K562 (cell line): ENCODE results near the gene SNCG. TPM values are rescaled to one million over a fixed set of nuclear protein-coding genes. Genes with fewer than 3 reads are reported as not detected.

ENCODE experiments used
- BHLHE40 ChIP-seq: IDR thresholded peaks from 2 replicates; pipeline ENCODE4 v1.6.1; 2011; ENCODE audit warnings: low read length, improper control_type of control experiment
- CBFA2T2 ChIP-seq: fragments of 450-650 bp; conservative IDR thresholded peaks from 2 replicates; pipeline ENCODE4 v1.6.1; 2017; ENCODE audit warnings: mild to moderate bottlenecking
- EP400 ChIP-seq: fragments of 450-650 bp; IDR thresholded peaks from 2 replicates; pipeline ENCODE4 v1.6.1; 2017; ENCODE audit warnings: antibody characterized with exemption, mild to moderate bottlenecking, moderate library complexity
- HNRNPK ChIP-seq: fragments of 200-400 bp; formaldehyde crosslinking; IDR thresholded peaks from one replicate; pipeline ENCODE4 v1.6.1; 2018; ENCODE audit warnings: mild to moderate bottlenecking, low read depth, low read length; ENCODE audit not compliant: poor library complexity, severe bottlenecking
- KAT8 ChIP-seq: fragments of 450-650 bp; IDR thresholded peaks from 2 replicates; pipeline ENCODE4 v1.6.1; 2016; ENCODE audit warnings: low read depth, mild to moderate bottlenecking
- KLF16 ChIP-seq: IDR thresholded peaks from 2 replicates; pipeline ENCODE4 v1.6.1; 2016; ENCODE audit warnings: antibody characterized with exemption
- KLF6 ChIP-seq: fragments of 250-450 bp; sonication (Bioruptor Pico); IDR thresholded peaks from 2 replicates; pipeline ENCODE4 v1.4.0; 2020; ENCODE audit warnings: mild to moderate bottlenecking, moderate library complexity, borderline replicate concordance
- NCOA6 ChIP-seq: fragments of 450-650 bp; IDR thresholded peaks from 2 replicates; pipeline ENCODE4 v1.6.1; 2017; ENCODE audit warnings: mild to moderate bottlenecking
- POLR3G ChIP-seq: IDR thresholded peaks from 2 replicates; pipeline ENCODE4 v1.6.1; 2011; ENCODE audit not compliant: insufficient read length, insufficient replicate concordance; ENCODE audit errors: extremely low read depth
- POU5F1 ChIP-seq: fragments of 150-350 bp; IDR thresholded peaks from 2 replicates; pipeline ENCODE4 v1.6.1; 2014; ENCODE audit warnings: borderline replicate concordance, low read length, low read depth, mild to moderate bottlenecking; ENCODE audit not compliant: partially characterized antibody
- PRPF4 ChIP-seq: fragments of 200-400 bp; formaldehyde crosslinking; IDR thresholded peaks from one replicate; pipeline ENCODE4 v1.6.1; 2017; ENCODE audit warnings: low read length, low read depth, mild to moderate bottlenecking; ENCODE audit not compliant: insufficient read depth, poor library complexity, severe bottlenecking
- ZFP1 ChIP-seq: fragments of 450-650 bp; formaldehyde crosslinking; IDR thresholded peaks from 2 replicates; pipeline ENCODE4 v1.4.0; 2020; ENCODE audit warnings: mild to moderate bottlenecking, mixed read lengths
- ZNF175 ChIP-seq: fragments of 200-800 bp; sonication (Bioruptor generic); IDR thresholded peaks from 2 replicates; pipeline ENCODE4 v1.6.1; 2016; ENCODE audit warnings: low read depth, mild to moderate bottlenecking, missing genetic modification characterization, missing compliant biosample characterization
- ZNF24 ChIP-seq: fragments of 450-650 bp; IDR thresholded peaks from 2 replicates; pipeline ENCODE4 v1.6.1; 2016
- ZNF76 ChIP-seq: fragments of 250-450 bp; sonication (Bioruptor Pico); IDR thresholded peaks from 2 replicates; pipeline ENCODE4 v1.4.0; 2020; ENCODE audit warnings: mild to moderate bottlenecking, moderate library complexity, borderline replicate concordance
- polyA plus RNA-seq, 8 experiments: library from polyadenylated mRNA; depleted of rRNA in 4 of 8; stranded (reverse) in 5 of 8; unstranded in 3 of 8; fragments of >200 nt; fragmentation: Nextera tagmentation in 2 of 8; fragmentation: Illumina TruSeq in 1 of 8; extraction: Ambion mirVana in 2 of 8; extraction: Trizol in 1 of 8; gene quantifications; 2 replicates each; pipeline versions ENCODE4 v1.2.1 to v1.2.3, GENCODE V29; 2011 to 2014; ENCODE audit warnings: inconsistent platforms in 1 of 8, missing spikeins in 1 of 8
- total RNA-seq, 7 experiments: library from RNA; depleted of rRNA in 6 of 7; stranded (reverse); fragments of >200 nt in 6 of 7; fragmentation: Illumina TruSeq in 2 of 7; extraction: Trizol in 2 of 7; gene quantifications; 2 replicates each; pipeline versions ENCODE4 v1.2.1 to v1.2.3, GENCODE V29; 2011 to 2021; ENCODE audit warnings: low replicate concordance in 1 of 7
- TF ChIP-seq, protein P1 (sequence below): fragments of 450-650 bp; IDR thresholded peaks from 2 replicates; pipeline ENCODE4 v1.6.1; 2016; ENCODE audit warnings: antibody characterized with exemption
- TF ChIP-seq, protein P2 (sequence below): fragments of 200-400 bp; formaldehyde crosslinking; IDR thresholded peaks from 2 replicates; pipeline ENCODE4 v1.6.1; 2017; ENCODE audit warnings: mild to moderate bottlenecking, low read depth, low read length, moderate library complexity
- TF ChIP-seq, protein P3 (sequence below): fragments of 250-450 bp; sonication (Bioruptor Pico); IDR thresholded peaks from 2 replicates; pipeline ENCODE4 v1.4.0; 2020; ENCODE audit warnings: borderline replicate concordance
- TF ChIP-seq, protein P4 (sequence below): fragments of 250-450 bp; sonication (Bioruptor Pico); IDR thresholded peaks from 2 replicates; pipeline ENCODE4 v1.8.0; 2021; ENCODE audit warnings: moderate library complexity, mild to moderate bottlenecking, inconsistent platforms
- TF ChIP-seq, protein P5 (sequence below): IDR thresholded peaks from 2 replicates; pipeline ENCODE4 v1.6.1; 2011; ENCODE audit warnings: borderline replicate concordance, low read depth, mild to moderate bottlenecking, moderate library complexity, low read length; ENCODE audit not compliant: insufficient read depth, poor library complexity, severe bottlenecking

Gene SNCG
- total and polyA plus RNA-seq, 9 of the 15 experiments (the other 6 are each of a cell fraction or from before 2014, with no cell fraction given) = 9.8 to 146 (median 93.6) TPM

DNA sequence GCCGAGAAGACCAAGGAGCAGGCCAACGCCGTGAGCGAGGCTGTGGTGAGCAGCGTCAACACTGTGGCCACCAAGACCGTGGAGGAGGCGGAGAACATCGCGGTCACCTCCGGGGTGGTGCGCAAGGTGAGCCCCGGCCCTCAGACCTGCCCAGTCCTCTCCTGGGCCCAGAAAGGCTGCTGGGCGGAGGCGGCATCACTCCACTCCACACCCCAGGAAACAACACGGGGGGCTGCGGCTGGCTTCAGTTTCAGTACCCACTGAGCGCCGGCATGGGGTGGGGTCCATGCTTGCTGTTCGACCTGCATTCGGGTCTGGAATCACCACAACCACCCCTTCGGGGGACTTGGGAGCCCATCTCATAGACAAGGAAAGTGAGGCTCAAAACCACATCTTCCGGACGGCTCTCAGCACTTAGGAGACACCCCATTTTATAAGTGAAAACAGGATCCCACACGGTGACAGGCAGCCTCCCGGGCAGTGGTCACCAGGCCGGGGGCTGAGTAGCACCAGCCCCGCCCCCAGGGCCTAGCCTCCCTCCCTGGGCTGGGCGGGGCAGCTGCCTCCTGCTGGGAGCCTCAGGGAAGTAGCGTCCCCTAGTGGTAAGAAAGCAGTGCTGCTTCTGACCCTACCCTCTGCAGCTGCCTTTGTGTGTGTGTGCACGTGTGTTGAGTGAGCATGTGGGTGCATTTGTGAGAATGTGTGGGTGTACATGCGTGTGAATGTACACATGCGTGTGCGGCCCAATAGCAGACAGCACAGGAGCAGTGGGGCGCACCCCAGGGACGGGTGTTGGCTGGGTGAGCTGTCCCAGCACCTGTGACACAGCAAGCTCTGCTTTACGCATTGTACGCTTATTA, 1.8 kb downstream of the SNCG start (continued):
- TF ChIP-seq, protein P1, sequence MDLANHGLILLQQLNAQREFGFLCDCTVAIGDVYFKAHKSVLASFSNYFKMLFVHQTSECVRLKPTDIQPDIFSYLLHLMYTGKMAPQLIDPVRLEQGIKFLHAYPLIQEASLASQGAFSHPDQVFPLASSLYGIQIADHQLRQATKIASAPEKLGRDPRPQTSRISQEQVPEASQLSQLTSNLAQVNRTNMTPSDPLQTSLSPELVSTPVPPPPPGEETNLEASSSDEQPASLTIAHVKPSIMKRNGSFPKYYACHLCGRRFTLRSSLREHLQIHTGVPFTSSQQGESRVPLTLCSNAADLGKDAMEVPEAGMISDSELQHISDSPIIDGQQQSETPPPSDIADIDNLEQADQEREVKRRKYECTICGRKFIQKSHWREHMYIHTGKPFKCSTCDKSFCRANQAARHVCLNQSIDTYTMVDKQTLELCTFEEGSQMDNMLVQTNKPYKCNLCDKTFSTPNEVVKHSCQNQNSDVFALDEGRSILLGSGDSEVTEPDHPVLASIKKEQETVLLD = no peak
- TF ChIP-seq KLF16 = peak; percentile 56; the same call in 1 of the 2 replicates
- no peak for TF ChIP-seq HNRNPK
- TF ChIP-seq, protein P2, sequence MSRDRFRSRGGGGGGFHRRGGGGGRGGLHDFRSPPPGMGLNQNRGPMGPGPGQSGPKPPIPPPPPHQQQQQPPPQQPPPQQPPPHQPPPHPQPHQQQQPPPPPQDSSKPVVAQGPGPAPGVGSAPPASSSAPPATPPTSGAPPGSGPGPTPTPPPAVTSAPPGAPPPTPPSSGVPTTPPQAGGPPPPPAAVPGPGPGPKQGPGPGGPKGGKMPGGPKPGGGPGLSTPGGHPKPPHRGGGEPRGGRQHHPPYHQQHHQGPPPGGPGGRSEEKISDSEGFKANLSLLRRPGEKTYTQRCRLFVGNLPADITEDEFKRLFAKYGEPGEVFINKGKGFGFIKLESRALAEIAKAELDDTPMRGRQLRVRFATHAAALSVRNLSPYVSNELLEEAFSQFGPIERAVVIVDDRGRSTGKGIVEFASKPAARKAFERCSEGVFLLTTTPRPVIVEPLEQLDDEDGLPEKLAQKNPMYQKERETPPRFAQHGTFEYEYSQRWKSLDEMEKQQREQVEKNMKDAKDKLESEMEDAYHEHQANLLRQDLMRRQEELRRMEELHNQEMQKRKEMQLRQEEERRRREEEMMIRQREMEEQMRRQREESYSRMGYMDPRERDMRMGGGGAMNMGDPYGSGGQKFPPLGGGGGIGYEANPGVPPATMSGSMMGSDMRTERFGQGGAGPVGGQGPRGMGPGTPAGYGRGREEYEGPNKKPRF = no peak
- no peak for TF ChIP-seq KAT8
- TF ChIP-seq, protein P3, sequence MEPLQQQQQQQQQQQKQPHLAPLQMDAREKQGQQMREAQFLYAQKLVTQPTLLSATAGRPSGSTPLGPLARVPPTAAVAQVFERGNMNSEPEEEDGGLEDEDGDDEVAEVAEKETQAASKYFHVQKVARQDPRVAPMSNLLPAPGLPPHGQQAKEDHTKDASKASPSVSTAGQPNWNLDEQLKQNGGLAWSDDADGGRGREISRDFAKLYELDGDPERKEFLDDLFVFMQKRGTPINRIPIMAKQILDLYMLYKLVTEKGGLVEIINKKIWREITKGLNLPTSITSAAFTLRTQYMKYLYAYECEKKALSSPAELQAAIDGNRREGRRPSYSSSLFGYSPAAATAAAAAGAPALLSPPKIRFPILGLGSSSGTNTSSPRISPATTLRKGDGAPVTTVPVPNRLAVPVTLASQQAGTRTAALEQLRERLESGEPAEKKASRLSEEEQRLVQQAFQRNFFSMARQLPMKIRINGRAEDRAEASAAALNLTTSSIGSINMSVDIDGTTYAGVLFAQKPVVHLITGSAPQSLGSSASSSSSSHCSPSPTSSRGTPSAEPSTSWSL (CRISPR knock-in tag) = no peak
- no peak for TF ChIP-seq ZNF76 (CRISPR knock-in tag)
- no peak for TF ChIP-seq CBFA2T2
- peak; percentile 75; the same call in 1 of the 2 replicates for TF ChIP-seq EP400
- no peak for TF ChIP-seq NCOA6
- TF ChIP-seq ZNF175 (CRISPR knock-in tag) = no peak
- TF ChIP-seq ZNF24 = no peak
- no peak for TF ChIP-seq KLF6
- TF ChIP-seq, protein P4, sequence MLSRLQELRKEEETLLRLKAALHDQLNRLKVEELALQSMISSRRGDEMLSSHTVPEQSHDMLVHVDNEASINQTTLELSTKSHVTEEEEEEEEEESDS = no peak
- no peak for TF ChIP-seq POLR3G
- TF ChIP-seq POU5F1 = no peak
- peak; percentile 81 for TF ChIP-seq BHLHE40
- TF ChIP-seq, protein P5, sequence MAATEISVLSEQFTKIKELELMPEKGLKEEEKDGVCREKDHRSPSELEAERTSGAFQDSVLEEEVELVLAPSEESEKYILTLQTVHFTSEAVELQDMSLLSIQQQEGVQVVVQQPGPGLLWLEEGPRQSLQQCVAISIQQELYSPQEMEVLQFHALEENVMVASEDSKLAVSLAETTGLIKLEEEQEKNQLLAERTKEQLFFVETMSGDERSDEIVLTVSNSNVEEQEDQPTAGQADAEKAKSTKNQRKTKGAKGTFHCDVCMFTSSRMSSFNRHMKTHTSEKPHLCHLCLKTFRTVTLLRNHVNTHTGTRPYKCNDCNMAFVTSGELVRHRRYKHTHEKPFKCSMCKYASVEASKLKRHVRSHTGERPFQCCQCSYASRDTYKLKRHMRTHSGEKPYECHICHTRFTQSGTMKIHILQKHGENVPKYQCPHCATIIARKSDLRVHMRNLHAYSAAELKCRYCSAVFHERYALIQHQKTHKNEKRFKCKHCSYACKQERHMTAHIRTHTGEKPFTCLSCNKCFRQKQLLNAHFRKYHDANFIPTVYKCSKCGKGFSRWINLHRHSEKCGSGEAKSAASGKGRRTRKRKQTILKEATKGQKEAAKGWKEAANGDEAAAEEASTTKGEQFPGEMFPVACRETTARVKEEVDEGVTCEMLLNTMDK = peak; percentile 55
- no peak for TF ChIP-seq ZFP1 (CRISPR knock-in tag)
- TF ChIP-seq PRPF4 = no peak
